HepG2 (cell line): ENCODE measurements around the gene RHOG. TPM values are rescaled to one million over a fixed set of nuclear protein-coding genes. Genes with fewer than 3 reads are reported as not detected.

ENCODE experiments used
- ATAC-seq: fragments of 200-7000 bp; cut with Tn5 transposase; 3 replicates; pipeline ENCODE4 v1.9.1; 2020; ENCODE audit warnings: mild to moderate bottlenecking, moderate library complexity
- BruUV-seq: library from RNA; stranded (reverse); fragments of 400-500 nt; replicated peaks from 2 replicates; lab custom pipeline; 2021; lab: Mats Ljungman, UMichigan
- CTCF ChIA-PET: fragments of 300-600 bp; formaldehyde crosslinking; extraction: SDS; loops from one replicate; lab custom pipeline; 2021; ENCODE audit warnings: low total read pairs, inconsistent platforms, low intra/inter-chr PET ratio; lab: Yijun Ruan, JAX
- POLR2A ChIA-PET: fragments of 350-600 bp; sonication (Branson Sonifier 250); formaldehyde crosslinking; loops from one replicate; lab custom pipeline; 2020; ENCODE audit warnings: antibody characterized with exemption, inconsistent platforms; lab: Yijun Ruan, JAX
- DNase-seq: peaks from one replicate; pipeline ENCODE4 v3.0.0-alpha.2; 2015; ENCODE audit warnings: low spot score
- FAIRE-seq: peaks from 3 replicates; lab custom pipeline; 2011; peaks lifted over from hg19 to GRCh38; lab: Jason Lieb, UNC
- H2AFZ ChIP-seq: one replicate; pipeline ENCODE4 v1.6.1; 2011; ENCODE audit warnings: low read length, inconsistent platforms
- H3K27ac ChIP-seq: fragments of 300-600 bp; 3 replicates; pipeline ENCODE4 v1.8.0; 2011; ENCODE audit warnings: mixed run types, mild to moderate bottlenecking, mixed read lengths, low read length, inconsistent platforms; ENCODE audit not compliant: insufficient read depth; ENCODE audit errors: extremely low read length
- H3K27me3 ChIP-seq, 2 experiments: fragments of 200-600 bp in 1 of 2; 2 replicates in 1 of 2; 3 replicates in 1 of 2; pipeline versions ENCODE4 v1.6.0 to v1.8.0; 2011; ENCODE audit warnings: low read length in 2 of 2, mild to moderate bottlenecking in 2 of 2, moderate library complexity in 2 of 2, inconsistent platforms in 1 of 2; ENCODE audit not compliant: insufficient read depth in 2 of 2, control insufficient read depth in 1 of 2
- H3K36me3 ChIP-seq, 2 experiments: fragments of 200-600 bp in 1 of 2; replicated peaks in 1 of 2; 2 replicates in 1 of 2; 3 replicates in 1 of 2; pipeline versions ENCODE4 v1.5.1 to v1.8.0; 2011; ENCODE audit warnings: low read length in 2 of 2, inconsistent platforms in 1 of 2; ENCODE audit not compliant: insufficient read depth in 2 of 2, control insufficient read depth in 1 of 2
- H3K4me1 ChIP-seq: 2 replicates; pipeline ENCODE4 v1.5.1; 2012; ENCODE audit warnings: low read length, inconsistent platforms; ENCODE audit not compliant: insufficient read depth
- H3K4me2 ChIP-seq: 2 replicates; pipeline ENCODE4 v1.6.0; 2011; ENCODE audit warnings: low read depth, low read length, inconsistent platforms
- H3K4me3 ChIP-seq, 3 experiments: fragments of 200-600 bp in 1 of 3; sonication (generic), shearing (Covaris generic) in 1 of 3; replicated peaks in 1 of 3; 2 replicates each; pipeline ENCODE4 v1.5.1; 2011 to 2016; ENCODE audit warnings: low read length in 3 of 3, inconsistent platforms in 2 of 3, low read depth in 2 of 3, mild to moderate bottlenecking in 2 of 3, control low read depth in 1 of 3, mixed read lengths in 1 of 3; ENCODE audit not compliant: insufficient read depth in 1 of 3
- H3K79me2 ChIP-seq: one replicate; pipeline ENCODE4 v1.6.1; 2011; ENCODE audit warnings: low read length, inconsistent platforms; ENCODE audit not compliant: insufficient read depth
- H3K9ac ChIP-seq: 2 replicates; pipeline ENCODE4 v1.6.0; 2011; ENCODE audit warnings: mild to moderate bottlenecking, low read depth, low read length, inconsistent platforms; ENCODE audit not compliant: insufficient read depth
- H3K9me3 ChIP-seq: 2 replicates; pipeline ENCODE4 v1.5.1; 2012; ENCODE audit warnings: mild to moderate bottlenecking, low read length
- H4K20me1 ChIP-seq: 2 replicates; pipeline ENCODE4 v1.6.0; 2011; ENCODE audit warnings: inconsistent platforms, mild to moderate bottlenecking, low read length, moderate library complexity; ENCODE audit not compliant: insufficient read depth
- AHR ChIP-seq: IDR thresholded peaks from 2 replicates; pipeline ENCODE4 v1.6.1; 2018; ENCODE audit warnings: missing genetic modification reagents, missing compliant biosample characterization
- CHCHD3 ChIP-seq: sonication (generic); formaldehyde crosslinking; IDR thresholded peaks from 2 replicates; pipeline ENCODE4 v1.8.0; 2022; ENCODE audit warnings: mild to moderate bottlenecking, missing genetic modification reagents, moderate library complexity
- ZNF605 ChIP-seq: sonication (generic); formaldehyde crosslinking; IDR thresholded peaks from 2 replicates; pipeline ENCODE4 v1.8.0; 2022; ENCODE audit warnings: mild to moderate bottlenecking, missing genetic modification reagents
- WGBS: methylation state at CpG from one replicate; pipeline ENCODE4 v1.1.6; 2017; ENCODE audit warnings: low lambda C conversion rate; 5-methylcytosine and 5-hydroxymethylcytosine counted together
- in situ Hi-C: cut with HindIII; loops from 2 replicates; pipeline ENCODE4 v1.10.0; 2017; ENCODE audit warnings: low pct_unique_long_range_greater_than_20kb; ENCODE audit not compliant: extremely low pct_ligation_motif_present
- intact Hi-C: fragments of 100-400 bp; cut with micrococcal nuclease; formaldehyde crosslinking; loops from one replicate; pipeline ENCODE4 v1.10.0; 2022; ENCODE audit not compliant: unreplicated experiment
- polyA plus RNA-seq, 8 experiments: library from polyadenylated mRNA; depleted of rRNA in 3 of 8; stranded (reverse) in 7 of 8; unstranded in 1 of 8; fragments of >200 nt; fragmentation: Illumina TruSeq in 4 of 8; extraction: Trizol in 4 of 8; gene quantifications; 2 replicates each; pipeline versions ENCODE4 v1.2.1 to v1.2.3, GENCODE V29; 2011 to 2016; ENCODE audit warnings: low read depth in 4 of 8, missing spikeins in 1 of 8, mixed read lengths in 1 of 8; ENCODE audit not compliant: insufficient read depth in 1 of 8
- total RNA-seq, 5 experiments: library from RNA; depleted of rRNA; stranded (reverse); fragments of >200 nt; fragmentation: Illumina TruSeq; extraction: Trizol; gene quantifications; 2 replicates each; pipeline ENCODE4 v1.2.3, GENCODE V29; 2016; ENCODE audit warnings: low read depth in 1 of 5
- TF ChIP-seq, protein P1 (sequence below): sonication (generic); formaldehyde crosslinking; IDR thresholded peaks from 2 replicates; pipeline ENCODE4 v1.4.0; 2020; ENCODE audit warnings: missing genetic modification reagents
- TF ChIP-seq, protein P2 (sequence below): sonication (generic); formaldehyde crosslinking; IDR thresholded peaks from 2 replicates; pipeline ENCODE4 v1.5.0; 2020; ENCODE audit warnings: missing genetic modification reagents

The RHOG gene
- total and polyA plus RNA-seq, 2 of the 13 experiments (the other 11 are each of a cell fraction or from before 2014, with no cell fraction given), result 7.7 to 23.4 TPM

DNA sequence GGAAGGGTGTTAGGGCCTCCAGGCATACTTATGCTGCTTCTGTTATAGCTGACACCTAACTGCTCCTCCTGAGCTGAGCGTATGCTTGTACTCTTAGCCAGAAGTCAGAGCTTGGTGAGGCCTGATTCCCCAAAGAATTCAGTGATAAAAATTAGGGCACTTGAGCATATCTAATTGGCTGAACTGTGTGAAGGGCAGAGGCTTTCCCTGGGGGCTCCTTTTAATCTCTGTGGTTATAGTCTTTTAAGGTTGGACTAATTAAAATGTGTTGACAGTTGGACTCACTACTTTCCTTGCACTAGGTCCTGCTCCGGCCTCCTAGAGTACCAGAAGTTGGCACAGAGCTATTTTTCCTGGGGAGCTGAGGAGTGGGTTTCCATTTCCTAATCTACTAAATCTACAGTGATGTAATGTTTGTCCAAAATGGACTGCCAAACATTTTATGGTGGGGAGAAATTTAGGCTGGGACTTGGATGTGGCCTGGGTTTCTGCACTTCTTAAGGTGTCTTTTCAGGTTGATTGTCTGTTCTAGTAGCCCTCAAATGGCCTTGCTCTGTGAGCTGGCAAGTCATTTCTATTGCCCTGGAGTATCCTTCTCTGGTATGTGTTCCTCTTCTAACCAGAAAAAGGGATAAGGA lies 33.1 kb upstream of the RHOG start:
- ChIA-PET POLR2A (interaction anchor here (1.5 kb wide), 1 partner anchor 18 kb away, joined by 5 read pairs; the partner anchor contains the start of gene STIM1), CTCF (no interaction called here)
- Histone ChIP-seq H3K4me3 (no peak overlapping the region), H2AFZ (no peak overlapping the region), H3K27ac (no peak overlapping the region), H4K20me1 (no peaks in the 10 kb centered on the region), H3K9me3 (no peaks in the 10 kb centered on the region), H3K4me1 (peaks cover 64% of the 10 kb centered on the region), H3K27me3 (no peaks in the 10 kb centered on the region), H3K79me2 (peaks cover 68% of the 10 kb centered on the region), H3K36me3 (0 out of 5 replicates have a peak, but pooled peaks cover 0 to 1% of the 10 kb centered on the region in 2 experiments), H3K9ac (no peak overlapping the region), H3K4me2 (no peak overlapping the region)
- ATAC-seq, result no peak
- no peak for DNase-seq
- no TSS peak for BruUV-seq
- TF ChIP-seq ZNF605 (CRISPR knock-in tag) (no peak), AHR (CRISPR knock-in tag) (no peak), CHCHD3 (CRISPR knock-in tag) (no peak)
- TF ChIP-seq, protein P1, sequence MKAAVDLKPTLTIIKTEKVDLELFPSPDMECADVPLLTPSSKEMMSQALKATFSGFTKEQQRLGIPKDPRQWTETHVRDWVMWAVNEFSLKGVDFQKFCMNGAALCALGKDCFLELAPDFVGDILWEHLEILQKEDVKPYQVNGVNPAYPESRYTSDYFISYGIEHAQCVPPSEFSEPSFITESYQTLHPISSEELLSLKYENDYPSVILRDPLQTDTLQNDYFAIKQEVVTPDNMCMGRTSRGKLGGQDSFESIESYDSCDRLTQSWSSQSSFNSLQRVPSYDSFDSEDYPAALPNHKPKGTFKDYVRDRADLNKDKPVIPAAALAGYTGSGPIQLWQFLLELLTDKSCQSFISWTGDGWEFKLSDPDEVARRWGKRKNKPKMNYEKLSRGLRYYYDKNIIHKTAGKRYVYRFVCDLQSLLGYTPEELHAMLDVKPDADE (CRISPR knock-in tag), result no peak
- TF ChIP-seq, protein P2, sequence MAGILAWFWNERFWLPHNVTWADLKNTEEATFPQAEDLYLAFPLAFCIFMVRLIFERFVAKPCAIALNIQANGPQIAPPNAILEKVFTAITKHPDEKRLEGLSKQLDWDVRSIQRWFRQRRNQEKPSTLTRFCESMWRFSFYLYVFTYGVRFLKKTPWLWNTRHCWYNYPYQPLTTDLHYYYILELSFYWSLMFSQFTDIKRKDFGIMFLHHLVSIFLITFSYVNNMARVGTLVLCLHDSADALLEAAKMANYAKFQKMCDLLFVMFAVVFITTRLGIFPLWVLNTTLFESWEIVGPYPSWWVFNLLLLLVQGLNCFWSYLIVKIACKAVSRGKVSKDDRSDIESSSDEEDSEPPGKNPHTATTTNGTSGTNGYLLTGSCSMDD (CRISPR knock-in tag), result no peak
- 100% methylated on average over 1 of the region's 2 CpGs for WGBS
- in situ Hi-C loops (no loop called here), intact Hi-C loops (no loop called here)
- no peak for FAIRE-seq
